Left cardiac atrium (tissue), 4 donors: ENCODE results near the gene SFI1. TPM values are rescaled to one million over a fixed set of nuclear protein-coding genes. Genes with fewer than 3 reads are reported as not detected.
A peak's percentile ranks its signal among the peaks of the same experiment; 100 is the strongest.
"Not testable (repeated sequence)": the region's sequence is repeated elsewhere in the genome, so short reads cannot be mapped to it uniquely, and the experiment has no call there.

Experiments used
- ATAC-seq, 2 donors: fragments of 200-7000 bp; cut with Tn5 transposase; one replicate each; pipeline ENCODE4 v1.9.1; 2020; ENCODE audit warnings: mild to moderate bottlenecking in 2 of 2, moderate library complexity in 2 of 2
- DNase-seq: peaks from one replicate; pipeline ENCODE4 v3.0.0-alpha.2; 2020
- intact Hi-C, 2 donors: fragments of 100-400 bp; cut with DNase I; formaldehyde crosslinking; loops; one replicate each; pipeline versions ENCODE4 v1.14.1 to v1.15.1; 2022 to 2023
- total RNA-seq, 2 donors: library from RNA; stranded (reverse); fragmentation: NEBNext Ultra II Directional; extraction: Animal tissue kit (Norgen Biotek cat#: 25700); gene quantifications; one replicate each; pipeline ENCODE4 v1.2.1, GENCODE V29; 2021
- donor health status: DM: no; HTN: yes; CAD: no.
- donor health status: DM: no; HTN: yes; CAD: no; lungs with severe emphysema.
- donor health status: DM: yes; HTN: yes; CAD: no.
- donor health status: Dilated cardiomyopathy.

The SFI1 gene
- total RNA-seq, 2 donors from 2014 or later: 8.2 to 9.9 TPM

GRCh38 chr22:31577711-31578110 is 81.4 kb downstream of the SFI1 start:
- intact Hi-C loops: no loop called here
- no peak for DNase-seq
- no peak for ATAC-seq

GRCh38 chr22:31578171-31578570 is 81.8 kb downstream of the SFI1 start:
- ATAC-seq (no peak), DNase-seq (no peak)
- intact Hi-C loops: no loop called here

DNA sequence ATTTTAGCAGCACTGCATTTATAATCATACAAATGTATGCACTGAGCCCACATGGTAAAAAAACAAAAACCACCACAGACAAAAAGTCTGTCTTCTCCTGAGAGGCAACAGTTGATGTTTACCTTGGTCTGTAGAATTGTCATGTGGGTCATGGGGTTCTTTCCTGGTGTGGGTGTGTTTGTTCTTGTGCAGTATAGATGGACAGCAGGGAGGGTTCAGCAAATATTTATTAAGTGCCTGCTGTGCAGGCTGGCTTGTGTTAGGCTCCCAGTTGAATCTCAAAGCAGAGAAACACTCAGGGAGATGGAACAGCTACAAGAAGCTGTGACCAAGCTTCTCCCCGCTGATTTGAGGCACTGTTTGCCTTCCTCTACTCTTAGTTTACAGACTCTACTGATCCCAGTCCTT is 83.5 kb downstream of the SFI1 start:
- intact Hi-C loops: no loop called here
- DNase-seq: no peak
- ATAC-seq: no peak

- DNase-seq (no peak), ATAC-seq (no peak)
- intact Hi-C loops: no loop called here
Observed at GRCh38 chr22:31583861-31584485, 87.6 kb downstream of the SFI1 start.

DNA sequence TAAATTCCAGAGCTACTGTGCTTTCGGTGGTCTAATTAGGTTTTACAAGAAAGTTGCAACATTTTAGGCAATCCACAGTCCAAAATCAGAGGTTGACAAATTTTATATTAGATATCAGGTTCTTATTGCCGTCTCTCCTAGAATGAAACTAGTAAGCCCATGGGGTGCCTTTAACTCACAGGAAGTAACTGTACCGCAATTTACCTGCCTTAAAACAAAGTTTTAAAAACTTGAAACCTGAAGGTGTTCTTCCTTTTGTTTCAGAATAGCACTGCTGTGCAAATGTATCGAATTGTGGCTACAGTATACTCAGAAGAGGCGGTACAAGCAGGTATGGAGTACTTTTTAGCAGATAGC is 88.4 kb downstream of the SFI1 start:
- intact Hi-C loops: no loop called here
- DNase-seq (no peak), ATAC-seq (no peak)

DNA sequence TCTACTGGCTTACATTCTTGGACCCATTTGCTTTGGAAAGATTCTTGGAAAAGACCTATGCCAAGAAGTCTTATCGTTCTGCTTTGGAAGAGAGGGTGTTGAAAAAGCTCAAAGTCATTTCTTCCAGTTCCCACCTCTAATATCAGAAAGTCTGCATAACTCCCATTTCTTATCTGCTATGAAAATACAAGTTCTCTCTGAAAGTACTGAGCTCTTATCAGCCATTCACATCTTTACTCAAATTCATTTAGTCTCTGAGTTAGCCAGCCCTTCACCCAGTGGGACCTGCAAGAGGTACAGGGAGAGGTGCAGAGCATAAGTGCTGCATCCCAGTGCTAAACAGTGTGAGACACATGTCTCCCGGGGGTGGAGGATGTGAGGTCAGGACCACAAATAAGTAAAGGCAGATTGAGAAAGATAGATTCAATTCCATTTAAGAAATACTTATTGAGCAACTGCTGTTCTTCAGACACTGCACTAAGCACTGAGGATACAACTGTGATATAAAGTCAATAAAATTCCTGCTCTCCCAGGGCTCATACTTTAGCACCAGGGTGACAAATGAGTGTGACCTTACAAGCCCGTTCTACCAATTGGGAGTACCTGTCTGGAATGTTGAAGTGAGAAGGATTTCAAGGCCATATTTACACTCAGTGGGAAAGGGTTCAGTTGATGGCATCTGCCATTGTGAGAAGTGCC is 89.0 kb downstream of the SFI1 start:
- no peak for DNase-seq
- ATAC-seq: peak; percentile 52 to 80
- intact Hi-C loops: no loop called here

DNA sequence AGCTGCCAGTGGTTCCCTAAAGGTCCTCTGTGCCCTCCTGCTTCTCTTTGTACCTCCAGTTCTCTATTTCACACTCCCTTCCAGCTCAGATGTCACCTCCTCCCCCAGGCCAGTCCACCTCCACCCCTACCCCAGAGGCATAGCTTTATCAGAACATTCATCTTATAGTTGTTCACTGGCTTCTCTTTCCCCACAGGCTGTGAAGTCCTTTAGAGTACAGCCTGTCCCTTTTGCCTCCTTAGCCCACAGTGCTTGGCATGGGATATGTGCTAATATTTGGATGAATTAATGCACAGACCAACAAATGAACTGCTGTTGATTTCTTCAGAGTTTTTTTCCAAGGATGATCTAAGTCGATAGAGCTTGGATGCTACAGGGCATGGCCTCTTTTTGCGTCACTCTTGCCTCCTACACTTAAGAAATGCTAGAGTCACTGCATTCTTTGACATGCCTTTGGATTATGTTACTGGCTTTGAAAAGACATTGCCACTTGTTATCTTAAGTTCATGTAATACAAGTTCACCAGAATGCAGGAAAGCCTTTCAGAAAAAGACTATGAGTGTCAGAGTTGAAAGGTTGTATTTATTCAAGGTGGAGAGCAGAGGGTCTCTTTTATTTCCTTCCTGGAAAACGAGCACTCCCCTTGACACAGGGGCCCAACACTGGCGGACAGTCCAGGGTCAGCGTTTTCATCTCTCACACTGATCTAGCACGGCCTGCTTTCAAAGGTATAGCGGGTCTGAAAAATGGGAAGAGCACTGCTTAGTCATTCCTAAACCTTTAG is 90.0 kb downstream of the SFI1 start:
- DNase-seq: no peak
- peak; percentile 71 to 76 for ATAC-seq
- intact Hi-C loops: no loop called here

DNA sequence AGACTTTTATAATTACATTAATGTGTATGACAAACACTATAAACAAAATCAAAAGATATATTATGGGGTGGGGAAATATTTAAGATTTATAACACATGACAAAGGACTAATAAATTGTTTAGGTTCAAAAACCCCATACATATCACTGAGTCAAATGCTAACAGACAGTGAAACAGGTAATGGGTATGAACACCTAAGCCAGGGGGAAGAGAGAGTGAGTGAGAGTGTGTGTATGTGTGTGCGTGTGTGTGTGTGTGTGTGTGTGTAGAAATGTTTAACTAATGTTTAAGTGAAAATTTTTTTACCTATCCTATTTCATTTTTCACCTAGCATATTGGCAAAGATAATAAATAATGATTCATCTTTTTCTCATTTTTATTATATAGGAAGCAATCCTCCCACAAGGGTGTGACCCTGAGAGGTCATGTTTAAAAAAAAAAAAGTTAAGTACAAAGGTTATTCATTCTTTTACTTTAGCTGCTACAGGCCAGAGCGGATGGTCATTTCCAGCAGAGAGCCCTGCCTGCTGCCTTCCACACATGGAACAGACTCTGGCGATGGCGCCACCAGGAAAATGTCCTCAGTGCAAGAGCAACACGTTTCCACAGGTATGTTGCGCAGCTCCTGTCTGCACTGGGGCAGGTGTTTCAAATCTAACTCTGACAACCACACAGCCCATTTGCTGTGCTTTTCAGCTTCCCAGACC is 92.8 kb downstream of the SFI1 start:
- DNase-seq: no peak
- no peak for ATAC-seq
- intact Hi-C loops: no loop called here

GRCh38 chr22:31590161-31590560 is 93.8 kb downstream of the SFI1 start:
- DNase-seq, ATAC-seq, intact Hi-C loops: not testable (repeated sequence)

- ATAC-seq (no peak), DNase-seq (no peak)
- intact Hi-C loops: no loop called here
Observed at GRCh38 chr22:31595271-31595670, 98.9 kb downstream of the SFI1 start.

GRCh38 chr22:31602259-31602952 is 106.1 kb downstream of the SFI1 start:
- intact Hi-C loops: no loop called here
- ATAC-seq (peak; percentile 93 to 94), DNase-seq (peak; percentile 52)

- ATAC-seq: peak in 1 of 2 donors; percentile 8
- DNase-seq: no peak
- intact Hi-C loops: no loop called here
Observed at GRCh38 chr22:31603081-31603525, 106.8 kb downstream of the SFI1 start.

- intact Hi-C loops: no loop called here
- no peak for ATAC-seq
- no peak for DNase-seq
Observed at GRCh38 chr22:31603574-31603973, 107.2 kb downstream of the SFI1 start.

- DNase-seq (no peak), ATAC-seq (no peak)
- intact Hi-C loops: no loop called here
Observed at GRCh38 chr22:31604137-31604705, 107.9 kb downstream of the SFI1 start.

- no peak for ATAC-seq
- intact Hi-C loops: no loop called here
- DNase-seq: no peak
Observed at GRCh38 chr22:31604746-31605705, 108.7 kb downstream of the SFI1 start.

DNA sequence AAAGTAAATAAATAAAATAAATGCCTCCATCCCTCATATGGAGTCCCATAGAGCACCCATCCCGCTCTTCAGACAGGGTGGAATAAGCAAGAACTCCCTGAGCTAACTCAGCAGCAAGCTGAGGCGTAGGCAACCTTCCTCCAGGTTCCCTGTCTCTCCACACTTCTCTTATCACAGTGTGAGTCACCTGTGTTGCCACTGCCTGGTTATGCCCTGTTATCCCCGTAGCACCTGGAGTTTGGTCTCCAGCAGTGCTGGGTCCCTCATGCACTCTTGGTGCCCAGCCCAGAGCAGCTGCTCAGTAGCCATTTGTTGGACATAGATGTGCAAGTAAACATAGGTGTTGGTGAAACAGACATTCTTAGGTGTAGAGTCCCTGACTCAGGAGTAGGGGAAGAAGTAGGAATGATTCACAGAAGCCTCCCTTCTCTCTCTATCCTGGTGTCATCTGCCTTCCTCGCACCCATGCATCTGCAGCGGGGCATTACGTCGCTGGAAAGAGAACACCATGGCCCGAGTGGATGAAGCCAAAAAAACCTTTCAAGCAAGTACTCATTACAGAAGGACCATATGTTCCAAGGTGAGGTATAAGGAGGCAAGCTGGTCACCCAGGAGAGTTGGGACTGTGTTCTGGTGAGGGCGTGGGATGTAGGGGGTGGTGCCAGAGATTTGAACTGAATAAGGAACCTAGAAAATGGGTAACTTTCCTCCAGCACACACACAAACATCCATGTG is 109.7 kb downstream of the SFI1 start:
- no peak for ATAC-seq
- intact Hi-C loops: no loop called here
- no peak for DNase-seq

DNA sequence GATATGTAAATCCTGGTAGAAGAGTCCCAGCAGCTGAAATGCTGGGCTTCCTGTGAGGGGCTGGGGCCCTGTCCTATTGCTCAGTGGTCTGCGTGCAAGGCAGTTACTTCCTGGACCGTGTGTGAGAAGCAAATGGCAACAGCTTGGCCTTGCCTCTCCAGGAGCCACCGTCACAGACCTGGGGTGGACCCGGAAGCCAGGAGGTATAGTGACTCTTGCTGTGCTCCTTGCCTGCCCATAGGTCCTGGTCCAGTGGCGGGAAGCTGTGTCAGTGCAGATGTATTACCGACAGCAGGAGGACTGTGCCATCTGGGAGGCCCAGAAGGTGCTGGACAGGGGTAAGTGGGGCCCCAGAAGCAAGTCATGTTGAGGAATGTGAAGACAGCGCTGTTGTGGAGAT is 111.4 kb downstream of the SFI1 start:
- ATAC-seq (no peak), DNase-seq (no peak)
- intact Hi-C loops: no loop called here
